DOHH2 (cell line): ENCODE data around the gene SMIM5.

Experiments used
- H3F3A ChIP-seq: fragments of 200-600 bp; sonication (generic), shearing (Covaris generic); 2 replicates; pipeline ENCODE4 v1.6.0; 2016; ENCODE audit warnings: antibody characterized with exemption, mild to moderate bottlenecking; ENCODE audit not compliant: control insufficient read depth, insufficient read depth
- H3K27ac ChIP-seq: fragments of 200-600 bp; sonication (generic); 2 replicates; pipeline ENCODE4 v1.5.1; 2014; ENCODE audit warnings: low read depth, mild to moderate bottlenecking, low read length, moderate library complexity
- H3K27me3 ChIP-seq: fragments of 200-600 bp; sonication (generic); 2 replicates; pipeline ENCODE4 v1.6.1; 2014; ENCODE audit warnings: mild to moderate bottlenecking, low read length, mixed read lengths; ENCODE audit not compliant: control insufficient read depth
- H3K36me3 ChIP-seq: fragments of 200-600 bp; sonication (generic); 2 replicates; pipeline ENCODE4 v1.6.1; 2014; ENCODE audit warnings: mild to moderate bottlenecking, low read length, moderate library complexity, mixed read lengths; ENCODE audit not compliant: control insufficient read depth
- H3K4me1 ChIP-seq: fragments of 200-600 bp; sonication (generic); 2 replicates; pipeline ENCODE4 v1.6.1; 2014; ENCODE audit warnings: mild to moderate bottlenecking, low read length, mixed read lengths; ENCODE audit not compliant: control insufficient read depth
- H3K4me2 ChIP-seq: fragments of 200-600 bp; sonication (generic); 2 replicates; pipeline ENCODE4 v1.6.0; 2014; ENCODE audit warnings: mild to moderate bottlenecking, low read length, moderate library complexity
- H3K4me3 ChIP-seq: fragments of 200-600 bp; sonication (generic); 2 replicates; pipeline ENCODE4 v1.5.1; 2014; ENCODE audit warnings: mild to moderate bottlenecking, low read length, mixed read lengths
- H3K79me2 ChIP-seq: fragments of 200-600 bp; sonication (generic); 2 replicates; pipeline ENCODE4 v1.6.1; 2014; ENCODE audit warnings: mild to moderate bottlenecking, low read length, mixed read lengths; ENCODE audit not compliant: control insufficient read depth
- H3K9me2 ChIP-seq: fragments of 200-600 bp; sonication (generic); replicated peaks from 2 replicates; pipeline ENCODE4 v1.6.1; 2014; ENCODE audit warnings: mild to moderate bottlenecking, low read length, mixed read lengths; ENCODE audit not compliant: control insufficient read depth
- H3K9me3 ChIP-seq: fragments of 200-600 bp; sonication (generic); 2 replicates; pipeline ENCODE4 v1.6.1; 2014; ENCODE audit warnings: antibody characterized with exemption, low read length, mixed read lengths; ENCODE audit not compliant: control insufficient read depth, insufficient read depth
- H4K20me1 ChIP-seq: fragments of 200-600 bp; sonication (generic); 2 replicates; pipeline ENCODE4 v1.6.0; 2014; ENCODE audit warnings: low read depth, mild to moderate bottlenecking, antibody characterized with exemption, low read length, moderate library complexity; ENCODE audit not compliant: control insufficient read depth, insufficient read depth
- CTCF ChIP-seq: fragments of 200-600 bp; sonication (generic); IDR thresholded peaks from one replicate; pipeline ENCODE4 v1.5.1; 2014; ENCODE audit warnings: antibody characterized with exemption, mild to moderate bottlenecking, low read depth, low read length; ENCODE audit not compliant: poor library complexity, severe bottlenecking
- EZH2phosphoT487 ChIP-seq: fragments of 200-600 bp; sonication (generic); IDR thresholded peaks from 2 replicates; pipeline ENCODE4 v1.6.1; 2017; ENCODE audit warnings: borderline replicate concordance, mild to moderate bottlenecking, antibody characterized with exemption, low read length, moderate library complexity, mixed read lengths

SMIM5 gene

GRCh38 chr17:75625813-75626486 lies 7.3 kb upstream of the SMIM5 start:
- Histone ChIP-seq H3K4me2 (no peak overlapping the region), H3K4me3 (no peak overlapping the region), H3K27me3 (no peaks in the 10 kb centered on the region)

DNA sequence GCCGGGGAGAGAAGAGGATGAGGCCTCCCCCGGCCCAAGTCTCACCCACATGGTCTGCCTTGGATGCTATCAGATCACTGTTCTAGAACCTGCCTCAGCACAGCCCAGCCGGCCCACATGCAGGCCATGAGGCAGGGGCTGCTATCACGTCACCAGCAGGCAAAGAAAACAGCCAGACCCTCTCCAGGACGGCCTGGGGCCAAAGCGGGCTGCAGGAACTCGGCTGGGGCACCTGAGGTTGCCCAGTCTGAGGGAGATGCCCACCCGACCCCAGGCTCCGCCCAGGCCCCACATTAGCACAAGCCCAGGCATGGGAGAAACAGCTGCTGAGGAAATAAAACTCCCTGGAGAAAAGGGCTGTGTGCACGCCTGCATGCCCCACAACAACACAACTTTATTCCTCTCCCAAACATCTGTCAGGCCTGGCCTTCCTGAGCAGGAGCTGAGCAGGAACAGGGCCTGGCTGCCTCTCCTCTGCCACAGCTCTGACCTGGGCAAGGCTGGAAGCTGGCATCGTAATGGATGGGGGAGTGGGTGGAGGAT lies 6.7 kb upstream of the SMIM5 start:
- no peaks in the 10 kb centered on the region for H4K20me1 ChIP-seq
- no peaks in the 10 kb centered on the region for H3K9me3 ChIP-seq
- H3K4me2 ChIP-seq, result 0 out of 2 replicates have a peak overlapping the region, but pooled peaks have one; percentile 8
- H3K27ac ChIP-seq, result peak overlapping the region; percentile 6; the same call in 1 of the 2 replicates
- H3F3A ChIP-seq, result no peaks in the 10 kb centered on the region
- H3K79me2 ChIP-seq, result no peaks in the 10 kb centered on the region
- H3K27me3 ChIP-seq, result no peaks in the 10 kb centered on the region
- peaks cover 16% of the 10 kb centered on the region for H3K4me1 ChIP-seq
- TF ChIP-seq CTCF (no peak), EZH2phosphoT487 (no peak)
- peaks cover 47% of the 10 kb centered on the region for H3K36me3 ChIP-seq
- no peak overlapping the region for H3K4me3 ChIP-seq
- no peaks in the 10 kb centered on the region for H3K9me2 ChIP-seq

More at GRCh38 chr17:75625813-75626486, 7.3 kb upstream of the SMIM5 start:
- peaks cover 16% of the 10 kb centered on the region for H3K4me1 ChIP-seq
- H3F3A ChIP-seq, result no peaks in the 10 kb centered on the region
- no peak overlapping the region for H3K27ac ChIP-seq
- no peaks in the 10 kb centered on the region for H4K20me1 ChIP-seq
- TF ChIP-seq CTCF (peak; percentile 83), EZH2phosphoT487 (no peak)
- peaks cover 41% of the 10 kb centered on the region for H3K36me3 ChIP-seq
- no peaks in the 10 kb centered on the region for H3K79me2 ChIP-seq
- H3K9me3 ChIP-seq, result no peaks in the 10 kb centered on the region
- H3K9me2 ChIP-seq, result no peaks in the 10 kb centered on the region

- Histone ChIP-seq H3K4me1 (peaks cover 16% of the 10 kb centered on the region), H4K20me1 (no peaks in the 10 kb centered on the region), H3K27me3 (no peaks in the 10 kb centered on the region), H3K79me2 (no peaks in the 10 kb centered on the region), H3K4me3 (no peak overlapping the region), H3K9me3 (no peaks in the 10 kb centered on the region), H3K4me2 (0 out of 2 replicates have a peak overlapping the region, but pooled peaks have one; percentile 8), H3K9me2 (no peaks in the 10 kb centered on the region), H3K36me3 (peaks cover 52% of the 10 kb centered on the region), H3F3A (no peaks in the 10 kb centered on the region), H3K27ac (peak overlapping the region; percentile 6; the same call in 1 of the 2 replicates)
- TF ChIP-seq EZH2phosphoT487, result no peak
These were observed 6.1 kb upstream of the SMIM5 start for GRCh38 chr17:75627094-75627493.

GRCh38 chr17:75628425-75628824 lies 4.8 kb upstream of the SMIM5 start:
- H4K20me1 ChIP-seq, result no peaks in the 10 kb centered on the region
- H3K4me2 ChIP-seq, result no peak overlapping the region
- H3F3A ChIP-seq, result no peaks in the 10 kb centered on the region
- no peaks in the 10 kb centered on the region; the same call in 1 of the 2 replicates for H3K79me2 ChIP-seq
- peaks cover 61% of the 10 kb centered on the region for H3K36me3 ChIP-seq
- TF ChIP-seq CTCF (no peak), EZH2phosphoT487 (no peak)
- no peaks in the 10 kb centered on the region for H3K27me3 ChIP-seq
- no peaks in the 10 kb centered on the region for H3K9me3 ChIP-seq
- no peaks in the 10 kb centered on the region for H3K9me2 ChIP-seq
- no peak overlapping the region for H3K27ac ChIP-seq
- H3K4me3 ChIP-seq, result no peak overlapping the region
- H3K4me1 ChIP-seq, result peaks cover 25% of the 10 kb centered on the region
